Stimulated activated naive CD4-positive, alpha-beta T cell (primary cell): ENCODE results near the gene KRTAP1-4.
"Not testable (repeated sequence)": the region's sequence is repeated elsewhere in the genome, so short reads cannot be mapped to it uniquely, and the experiment has no call there.

Experiments
- DNase-seq, 6 experiments: peaks; one replicate each; lab custom pipeline; 2025; lab: John Stamatoyannopoulos, UW

KRTAP1-4 gene

DNA sequence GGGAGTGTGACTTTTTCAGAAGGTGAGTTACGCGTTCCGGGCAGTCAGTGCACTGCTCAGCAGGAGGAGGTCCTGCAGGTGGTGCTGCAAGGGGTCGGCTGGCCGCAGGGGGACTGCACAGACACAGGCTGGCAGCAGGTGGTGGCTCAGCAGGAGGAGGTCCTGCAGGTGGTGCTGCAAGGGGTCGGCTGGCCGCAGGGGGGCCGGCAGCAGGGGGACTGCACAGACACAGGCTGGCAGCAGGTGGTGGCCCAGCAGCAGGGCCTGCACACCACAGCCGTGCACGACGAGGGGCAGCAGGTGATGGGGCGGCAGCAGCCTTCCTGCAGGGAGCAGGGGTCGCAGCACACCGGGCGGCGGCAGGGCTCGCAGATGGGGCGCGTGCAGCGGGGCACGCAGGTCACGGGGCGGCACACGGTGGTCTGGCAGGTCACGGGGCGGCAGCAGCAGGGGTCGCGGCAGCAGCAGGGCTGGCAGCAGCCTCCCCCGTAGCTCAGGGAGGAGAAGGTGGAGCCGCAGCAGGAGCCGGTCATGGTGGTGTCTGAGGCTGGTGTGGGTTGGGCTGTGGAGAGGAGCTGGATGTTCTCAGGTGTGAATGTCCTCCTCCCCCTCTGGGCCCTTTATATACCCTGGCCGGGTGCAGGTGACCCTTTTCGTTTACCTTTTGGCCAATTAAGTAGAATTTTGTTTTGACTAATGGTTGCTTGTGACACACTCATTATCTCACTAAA lies 16.9 kb upstream of the KRTAP1-4 start, which contains the start of gene KRTAP2-1:
TSS of gene KRTAP2-1 (minus strand) at position 582 of the 731 bp plus-strand sequence. CDS start at position 533, 49 bp downstream.
- not testable (repeated sequence) for DNase-seq

- DNase-seq, result no peak
Observed at GRCh38 chr17:41042953-41043352, 13.0 kb upstream of the KRTAP1-4 start.

- DNase-seq, result not testable (repeated sequence)
Observed at GRCh38 chr17:41040783-41041571, 11.0 kb upstream of the KRTAP1-4 start, which contains the start of gene KRTAP1-1. Gene KRTAP1-1, minus strand, starts transcription at chr17:41041450. Its CDS starts 53 bp downstream, at chr17:41041397.

- DNase-seq, result no peak
Observed at GRCh38 chr17:41037853-41038350, 7.9 kb upstream of the KRTAP1-4 start.

- not testable (repeated sequence) for DNase-seq
Observed at GRCh38 chr17:41034346-41034935, 4.4 kb upstream of the KRTAP1-4 start, which contains the start of gene KRTAP1-3. Gene KRTAP1-3, minus strand, starts transcription at chr17:41034874. Its CDS starts 53 bp downstream, at chr17:41034821.

DNA sequence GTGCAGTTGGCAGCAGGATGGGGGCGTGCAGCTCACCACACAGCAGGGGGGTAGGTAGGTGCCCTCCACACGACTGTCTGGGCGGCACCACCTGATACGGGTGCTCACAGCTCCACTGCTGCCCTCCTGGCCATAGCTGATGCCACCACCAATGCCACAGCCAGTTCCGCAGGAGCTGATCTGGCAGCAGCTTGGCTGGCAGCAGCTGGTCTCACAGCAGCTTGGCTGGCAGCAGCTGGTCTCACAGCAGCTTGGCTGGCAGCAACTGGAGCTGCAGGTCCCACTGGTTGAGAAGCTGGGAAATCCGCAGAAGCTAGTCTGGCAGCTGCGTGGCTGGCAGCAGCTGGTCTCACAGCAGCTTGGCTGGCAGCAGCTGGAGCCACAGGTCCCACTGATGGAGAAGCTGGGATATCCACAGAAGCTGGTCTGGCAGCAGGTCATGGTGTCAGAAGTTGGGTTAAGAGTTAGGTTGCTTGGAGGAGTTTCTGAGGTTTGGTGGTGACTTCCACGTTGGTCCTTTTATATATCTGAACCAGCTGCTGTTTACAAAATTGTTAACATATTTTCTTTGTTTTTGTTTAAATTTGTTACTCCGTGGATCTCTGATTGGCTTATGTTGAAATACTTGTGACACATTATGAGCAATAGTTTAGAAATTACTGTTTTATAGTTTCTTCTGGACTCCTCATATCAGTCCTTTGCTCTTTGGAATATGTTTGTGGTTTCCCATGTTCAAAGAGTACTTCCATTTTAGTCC lies 3.1 kb downstream of the KRTAP1-4 start, which contains the start of gene KRTAP1-5:
TSS of gene KRTAP1-5 (minus strand) at position 494 of the 757 bp plus-strand sequence. CDS start at position 441, 53 bp downstream.
- no peak for DNase-seq

DNA sequence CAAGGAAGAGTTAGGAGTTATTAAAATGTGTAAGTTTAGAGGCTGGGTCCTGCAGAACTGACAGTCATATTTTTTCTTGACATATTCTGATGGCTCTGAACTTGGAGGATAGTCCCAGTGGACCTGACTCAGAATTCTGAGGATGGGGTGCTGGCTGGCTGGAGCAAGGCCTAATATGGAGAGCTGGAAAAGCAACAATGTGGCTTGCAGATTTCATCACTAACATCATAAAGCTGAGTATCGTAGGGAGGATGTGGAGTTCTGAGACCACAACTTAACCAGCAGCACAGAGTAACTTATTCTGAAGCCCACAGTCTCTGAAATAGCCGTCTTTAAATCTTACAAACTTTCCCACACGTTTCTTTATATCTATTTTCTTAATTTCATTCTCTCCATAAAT lies 5.3 kb downstream of the KRTAP1-4 start:
- no peak for DNase-seq

GRCh38 chr17:41020336-41020735 lies 9.7 kb downstream of the KRTAP1-4 start:
- no peak for DNase-seq

DNA sequence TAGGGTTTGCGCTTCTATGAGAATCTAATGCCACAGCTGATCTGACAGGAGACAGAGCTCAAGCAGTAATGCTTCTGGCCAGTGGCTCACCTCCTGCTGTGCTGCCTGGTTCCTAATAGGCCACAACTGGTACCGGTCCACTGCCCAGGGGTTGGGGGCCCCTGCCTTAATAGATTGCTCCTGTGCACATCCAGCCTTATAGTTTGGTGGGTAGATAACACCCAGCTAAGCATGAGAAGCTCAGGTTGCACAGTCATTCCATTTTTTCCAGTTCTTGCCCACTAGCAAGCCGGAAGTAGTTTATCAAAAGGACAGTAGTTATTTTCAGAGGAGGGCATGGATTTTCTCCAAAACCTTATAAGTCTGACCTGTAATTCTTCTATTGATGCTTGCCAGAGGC lies 10.6 kb downstream of the KRTAP1-4 start:
- no peak for DNase-seq

- DNase-seq, result no peak
Observed at GRCh38 chr17:41018541-41018940, 11.5 kb downstream of the KRTAP1-4 start.

GRCh38 chr17:41016578-41017215 lies 13.3 kb downstream of the KRTAP1-4 start:
- no peak for DNase-seq

DNA sequence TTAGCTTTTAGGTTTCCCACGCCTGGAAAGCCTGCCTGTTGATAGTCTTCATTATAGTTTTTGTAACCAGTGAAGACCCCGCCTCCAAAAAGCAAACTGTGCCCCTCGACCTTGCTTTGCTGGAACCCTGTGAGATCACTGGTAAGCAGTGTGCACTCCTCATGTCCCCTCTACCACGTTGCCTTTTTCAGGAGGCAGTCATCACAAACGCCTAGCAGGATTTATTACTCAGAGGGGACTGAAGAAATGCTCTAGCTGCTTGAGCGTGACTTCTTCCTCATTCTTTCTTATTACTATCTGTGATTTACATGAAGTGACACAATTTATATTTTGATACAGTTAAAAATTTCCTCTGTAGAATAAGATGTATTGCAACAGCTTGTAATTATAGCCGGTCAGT lies 14.5 kb downstream of the KRTAP1-4 start:
- DNase-seq, result no peak

GRCh38 chr17:41013606-41014005 lies 16.4 kb downstream of the KRTAP1-4 start:
- no peak for DNase-seq

GRCh38 chr17:41013181-41013580 lies 16.8 kb downstream of the KRTAP1-4 start:
- DNase-seq, result no peak

DNA sequence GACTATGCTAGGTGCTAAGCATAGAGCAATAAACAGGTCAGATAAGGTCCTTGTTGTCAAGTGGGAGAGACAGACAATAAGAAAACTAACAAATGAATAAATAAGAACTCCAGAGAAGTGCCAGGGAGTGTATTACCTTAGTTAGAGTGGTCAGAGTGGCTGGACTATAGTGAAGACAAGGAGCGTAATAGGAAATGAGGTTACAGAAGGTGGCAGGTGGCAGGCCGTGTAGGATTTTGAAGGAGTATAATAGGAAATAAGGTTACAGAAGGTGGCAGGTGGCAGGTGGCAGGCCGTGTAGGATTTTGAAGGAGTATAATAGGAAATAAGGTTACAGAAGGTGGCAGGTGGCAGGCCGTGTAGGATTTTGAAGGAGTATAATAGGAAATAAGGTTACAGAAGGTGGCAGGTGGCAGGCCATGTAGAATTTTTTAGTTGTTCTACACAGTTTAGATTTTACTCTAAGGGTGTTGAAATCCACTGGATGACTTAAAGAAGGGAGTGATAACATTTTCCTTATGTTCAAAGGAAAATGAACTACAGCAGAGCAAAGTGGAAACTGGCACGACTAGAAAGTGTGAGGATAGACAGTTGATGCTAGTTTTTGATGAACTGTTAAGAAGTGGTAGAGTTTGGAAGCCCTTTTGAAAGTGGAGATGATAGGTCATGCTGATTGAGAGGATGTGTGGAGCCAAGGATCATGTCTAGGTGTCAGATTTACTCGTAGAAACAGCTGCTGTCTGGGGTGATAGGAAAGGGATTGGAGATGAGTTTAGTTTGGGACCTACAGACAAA lies 17.5 kb downstream of the KRTAP1-4 start:
- DNase-seq, result no peak

- DNase-seq, result no peak
Observed at GRCh38 chr17:41010441-41010840, 19.6 kb downstream of the KRTAP1-4 start.

GRCh38 chr17:41009936-41010335 lies 20.1 kb downstream of the KRTAP1-4 start:
- no peak for DNase-seq

DNA sequence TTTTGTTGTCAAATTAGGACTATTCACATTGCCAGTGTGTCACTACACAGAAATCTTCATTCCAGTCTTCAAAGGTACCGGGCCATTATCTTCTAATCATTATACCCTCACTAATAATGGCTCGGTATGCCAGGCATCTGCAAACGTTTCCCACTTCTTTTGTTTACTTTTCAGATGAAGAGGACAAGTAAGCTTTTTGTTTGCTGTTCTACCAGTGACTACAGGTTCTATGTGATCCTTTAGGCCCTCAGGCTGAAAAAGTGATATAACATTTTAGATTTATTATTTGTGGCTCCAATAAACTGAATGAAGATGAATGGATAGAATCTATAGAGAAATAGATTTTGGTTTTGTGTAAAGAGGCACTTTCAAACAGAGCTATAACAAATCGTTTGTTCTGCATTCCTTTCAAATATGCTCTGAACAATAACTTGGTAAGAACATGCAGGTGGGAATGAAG lies 20.7 kb downstream of the KRTAP1-4 start:
- no peak for DNase-seq

DNA sequence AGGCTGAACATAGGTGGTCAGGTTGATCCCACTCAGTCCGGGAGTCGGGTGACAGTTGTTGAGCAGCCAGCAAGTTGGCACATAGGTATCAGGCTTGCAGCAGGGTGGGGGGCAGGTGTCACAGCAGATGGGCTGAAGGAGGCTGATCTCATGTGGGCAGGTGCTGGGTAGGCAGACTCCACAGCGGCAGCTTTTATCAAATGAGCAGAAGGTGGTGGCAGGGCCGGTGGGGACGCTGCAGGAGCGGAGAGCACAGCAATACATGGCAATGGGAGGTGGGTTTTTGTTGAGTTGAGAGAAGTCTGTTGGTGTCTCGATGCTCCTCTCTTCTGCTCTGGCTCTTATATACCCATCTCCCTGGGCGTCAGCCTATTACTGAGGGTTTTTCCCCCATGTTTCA lies 21.2 kb downstream of the KRTAP1-4 start, which contains the start of gene KRTAP3-1:
TSS of gene KRTAP3-1 (minus strand) at position 318 of the 400 bp plus-strand sequence. CDS start at position 264, 54 bp downstream.
- no peak for DNase-seq

DNA sequence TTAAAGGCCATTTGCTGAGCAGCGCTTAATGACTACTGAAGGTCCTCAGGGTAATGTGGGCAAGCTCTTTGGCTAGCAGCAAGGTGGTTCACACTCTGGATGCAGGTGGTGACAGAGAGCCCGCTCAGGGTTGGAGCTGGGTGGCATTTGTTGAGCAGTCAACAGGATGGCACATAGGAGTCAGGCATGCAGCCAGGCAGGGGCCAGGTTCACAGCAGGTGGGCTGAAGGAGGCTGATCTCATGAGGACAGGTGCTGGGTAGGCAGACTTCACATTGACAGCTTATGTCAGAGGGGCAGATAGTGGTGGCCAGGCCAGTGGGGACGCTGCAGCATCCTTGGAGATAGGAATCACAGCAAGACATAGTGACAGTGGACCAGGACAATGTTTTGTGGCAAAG lies 25.6 kb downstream of the KRTAP1-4 start:
- DNase-seq, result no peak
